H1 (cell line): Measurements from ENCODE around the gene PRKCZ. TPM values are rescaled to one million over a fixed set of nuclear protein-coding genes. Genes with fewer than 3 reads are reported as not detected.

Experiments
- CTCF ChIA-PET: fragments of 300-600 bp; sonication (Branson Sonifier 250); formaldehyde crosslinking; loops from one replicate; lab custom pipeline; 2021; ENCODE audit not compliant: partially characterized antibody; lab: Charles Lee
- POLR2A ChIA-PET: fragments of 300-600 bp; sonication (Branson Sonifier 250); formaldehyde crosslinking; loops from one replicate; lab custom pipeline; 2021; ENCODE audit warnings: inconsistent platforms; ENCODE audit not compliant: partially characterized antibody; lab: Charles Lee
- DNase-seq, 2 experiments: peaks; one replicate each; pipeline versions ENCODE4 v3.0.0 to v3.0.0-alpha.2; 2010 to 2022; ENCODE audit warnings: low spot score in 2 of 2, low read depth in 1 of 2, mixed read lengths in 1 of 2
- FAIRE-seq: peaks from 2 replicates; lab custom pipeline; 2011; peaks lifted over from hg19 to GRCh38; lab: Jason Lieb, UNC
- H2AFZ ChIP-seq: 2 replicates; pipeline ENCODE4 v1.8.1; 2012; ENCODE audit warnings: low read length, inconsistent platforms
- H2AK5ac ChIP-seq: 2 replicates; pipeline ENCODE4 v1.6.1; 2013; ENCODE audit warnings: low read depth, low read length
- H2BK120ac ChIP-seq: replicated peaks from 2 replicates; pipeline ENCODE3; 2013; ENCODE audit warnings: low read depth, low read length, inconsistent platforms
- H2BK12ac ChIP-seq: 2 replicates; pipeline ENCODE4 v1.6.1; 2013; ENCODE audit warnings: low read depth, low read length
- H2BK15ac ChIP-seq: 2 replicates; pipeline ENCODE4 v1.6.1; 2013; ENCODE audit warnings: low read length
- H2BK20ac ChIP-seq: 2 replicates; pipeline ENCODE4 v1.6.1; 2013; ENCODE audit warnings: low read length
- H2BK5ac ChIP-seq: 2 replicates; pipeline ENCODE4 v1.6.1; 2013; ENCODE audit warnings: low read depth, low read length
- H3K14ac ChIP-seq: 2 replicates; pipeline ENCODE4 v1.6.1; 2013; ENCODE audit warnings: inconsistent platforms; ENCODE audit not compliant: insufficient read length
- H3K18ac ChIP-seq: 2 replicates; pipeline ENCODE4 v1.6.1; 2013; ENCODE audit warnings: low read length; ENCODE audit errors: extremely low read depth
- H3K23ac ChIP-seq: 2 replicates; pipeline ENCODE4 v1.6.1; 2013; ENCODE audit warnings: inconsistent platforms; ENCODE audit not compliant: insufficient read length
- H3K23me2 ChIP-seq: 2 replicates; pipeline ENCODE4 v1.6.1; 2013; ENCODE audit warnings: low read depth, low read length
- H3K27ac ChIP-seq: 2 replicates; pipeline ENCODE4 v1.6.1; 2011; ENCODE audit warnings: low read depth, low read length, inconsistent platforms
- H3K27me3 ChIP-seq, 4 experiments: replicated peaks in 1 of 4; 1 replicate in 1 of 4; 2 replicates in 3 of 4; pipeline versions ENCODE4 v1.6.1 to v1.8.1; 2011 to 2013; ENCODE audit warnings: low read length in 3 of 4, mild to moderate bottlenecking in 3 of 4, inconsistent platforms in 2 of 4, mixed read lengths in 2 of 4, moderate library complexity in 1 of 4; ENCODE audit not compliant: control insufficient read depth in 3 of 4, insufficient read depth in 3 of 4; ENCODE audit errors: extremely low read depth in 1 of 4
- H3K36me3 ChIP-seq, 4 experiments: 2 replicates each; pipeline versions ENCODE4 v1.6.1 to v1.8.1; 2011 to 2013; ENCODE audit warnings: mild to moderate bottlenecking in 4 of 4, low read length in 3 of 4, moderate library complexity in 2 of 4, control low read depth in 1 of 4, inconsistent platforms in 1 of 4; ENCODE audit not compliant: insufficient read depth in 4 of 4, control insufficient read depth in 2 of 4
- H3K4ac ChIP-seq: replicated peaks from 2 replicates; pipeline ENCODE3; 2013; ENCODE audit warnings: low read length, low read depth, mixed read lengths, inconsistent platforms; ENCODE audit not compliant: insufficient read length
- H3K4me1 ChIP-seq, 4 experiments: replicated peaks in 1 of 4; 1 replicate in 1 of 4; 2 replicates in 3 of 4; pipeline versions ENCODE4 v1.6.1 to v1.8.1; 2011 to 2013; ENCODE audit warnings: low read length in 3 of 4, inconsistent platforms in 2 of 4, mixed read lengths in 1 of 4; ENCODE audit not compliant: insufficient read depth in 4 of 4, control insufficient read depth in 3 of 4
- H3K4me2 ChIP-seq, 2 experiments: 2 replicates each; pipeline versions ENCODE4 v1.6.1 to v1.8.1; 2011 to 2013; ENCODE audit warnings: low read depth in 2 of 2, low read length in 2 of 2, control low read depth in 1 of 2, inconsistent platforms in 1 of 2, mild to moderate bottlenecking in 1 of 2; ENCODE audit not compliant: insufficient read depth in 1 of 2
- H3K4me3 ChIP-seq, 4 experiments: fragments of 200-600, 300-600 bp in 1 of 4; sonication (generic), shearing (Covaris generic), sonication (Bioruptor Twin) in 1 of 4; 2 replicates each; pipeline versions ENCODE4 v1.5.1 to v1.8.1; 2011 to 2016; ENCODE audit warnings: low read length in 4 of 4, low read depth in 3 of 4, control low read depth in 2 of 4, inconsistent platforms in 2 of 4, mild to moderate bottlenecking in 2 of 4, mixed read lengths in 1 of 4, moderate library complexity in 1 of 4; ENCODE audit not compliant: insufficient read depth in 2 of 4; ENCODE audit errors: extremely low read depth in 1 of 4
- H3K56ac ChIP-seq: replicated peaks from 2 replicates; pipeline ENCODE3; 2013; ENCODE audit warnings: low read depth, mild to moderate bottlenecking, mixed read lengths, low read length, inconsistent platforms; ENCODE audit not compliant: insufficient read length
- H3K79me1 ChIP-seq: 2 replicates; pipeline ENCODE4 v1.6.1; 2013; ENCODE audit warnings: low read depth, low read length, control low read depth
- H3K79me2 ChIP-seq, 2 experiments: 2 replicates each; pipeline versions ENCODE4 v1.6.1 to v1.8.1; 2012 to 2013; ENCODE audit warnings: low read length in 2 of 2, mild to moderate bottlenecking in 2 of 2, inconsistent platforms in 1 of 2; ENCODE audit not compliant: insufficient read depth in 2 of 2, control insufficient read depth in 1 of 2
- H3K9ac ChIP-seq, 4 experiments: replicated peaks in 1 of 4; 1 replicate in 1 of 4; 2 replicates in 3 of 4; pipeline versions ENCODE4 v1.6.1 to v1.8.1; 2011 to 2013; ENCODE audit warnings: low read depth in 3 of 4, low read length in 3 of 4, control low read depth in 2 of 4, mild to moderate bottlenecking in 2 of 4, moderate library complexity in 2 of 4, inconsistent platforms in 1 of 4; ENCODE audit errors: extremely low read depth in 1 of 4
- H3K9me3 ChIP-seq, 2 experiments: 2 replicates each; pipeline versions ENCODE4 v1.6.1 to v1.8.1; 2012 to 2013; ENCODE audit warnings: mild to moderate bottlenecking in 2 of 2, moderate library complexity in 2 of 2, control low read depth in 1 of 2, inconsistent platforms in 1 of 2, low read depth in 1 of 2, low read length in 1 of 2, mixed read lengths in 1 of 2; ENCODE audit not compliant: insufficient read depth in 2 of 2
- H4K20me1 ChIP-seq, 2 experiments: replicated peaks in 1 of 2; 2 replicates each; pipeline versions ENCODE3 to v1.8.1; 2011 to 2013; ENCODE audit warnings: inconsistent platforms in 2 of 2, low read length in 2 of 2, mild to moderate bottlenecking in 1 of 2; ENCODE audit not compliant: insufficient read depth in 2 of 2, control insufficient read depth in 1 of 2
- H4K5ac ChIP-seq: 2 replicates; pipeline ENCODE4 v1.6.1; 2013; ENCODE audit warnings: low read length, low read depth, mixed read lengths, inconsistent platforms; ENCODE audit not compliant: insufficient read length
- H4K8ac ChIP-seq: 2 replicates; pipeline ENCODE4 v1.8.0; 2013; ENCODE audit warnings: mild to moderate bottlenecking, moderate library complexity, low read length, inconsistent platforms; ENCODE audit not compliant: insufficient read depth; ENCODE audit errors: extremely low read depth
- H4K91ac ChIP-seq: replicated peaks from 2 replicates; pipeline ENCODE3; 2013; ENCODE audit warnings: low read length, mixed read lengths, inconsistent platforms; ENCODE audit not compliant: insufficient read length
- CBX8 ChIP-seq: fragments of 300-800, 300-1000 bp; sonication (generic); IDR thresholded peaks from 2 replicates; pipeline ENCODE4 v1.7.1; 2016; ENCODE audit warnings: low read depth, low read length, borderline replicate concordance
- CREB1 ChIP-seq: IDR thresholded peaks from 2 replicates; pipeline ENCODE4 v1.6.1; 2012; ENCODE audit warnings: inconsistent platforms
- GABPA ChIP-seq: IDR thresholded peaks from 2 replicates; pipeline ENCODE4 v1.6.1; 2011; ENCODE audit warnings: mild to moderate bottlenecking, low read length, moderate library complexity, borderline replicate concordance; ENCODE audit not compliant: insufficient read depth
- JUN ChIP-seq: IDR thresholded peaks from 2 replicates; pipeline ENCODE4 v1.6.1; 2011; ENCODE audit warnings: low read depth, mild to moderate bottlenecking, improper control_type of control experiment, low read length
- NRF1 ChIP-seq: IDR thresholded peaks from 2 replicates; pipeline ENCODE4 v1.6.1; 2011; ENCODE audit warnings: mild to moderate bottlenecking, low read depth, low read length, improper control_type of control experiment
- WGBS, 2 experiments: shearing (Covaris generic) in 1 of 2; methylation state at CpG; one replicate each; pipeline versions ENCODE4 v1.1.6 to v1.1.7; 2013 to 2015; ENCODE audit warnings: low lambda C conversion rate in 2 of 2, mixed read lengths in 2 of 2, inconsistent platforms in 1 of 2, low coverage in 1 of 2, missing lambda C conversion rate in 1 of 2; ENCODE audit not compliant: insufficient replicate concordance in 2 of 2, insufficient coverage in 1 of 2, insufficient read length in 1 of 2; ENCODE audit errors: extremely low coverage in 1 of 2, missing lambda C conversion rate in 1 of 2; 5-methylcytosine and 5-hydroxymethylcytosine counted together
- polyA plus RNA-seq, 7 experiments: library from polyadenylated mRNA; depleted of rRNA in 3 of 7; stranded (reverse) in 5 of 7; unstranded in 2 of 7; fragments of >200 nt in 5 of 7; fragments of 200-250 nt in 2 of 7; gene quantifications; 1 replicate in 5 of 7; 2 replicates in 1 of 7; 4 replicates in 1 of 7; pipeline versions ENCODE4 v1.2.1 to v1.2.3, GENCODE V29; 2011 to 2013; ENCODE audit warnings: missing spikeins in 2 of 7, mixed read lengths in 2 of 7
- total RNA-seq: library from RNA; stranded (reverse); fragmentation: NEBNext Ultra II Directional; extraction: Animal tissue kit (Norgen Biotek cat#: 25700); gene quantifications from 2 replicates; pipeline ENCODE4 v1.2.1, GENCODE V29; 2021
- TF ChIP-seq, protein P1 (sequence below): IDR thresholded peaks from 2 replicates; pipeline ENCODE4 v1.6.1; 2011; ENCODE audit warnings: low read length, improper control_type of control experiment

PRKCZ gene
- total and polyA plus RNA-seq, 2 of the 8 experiments (the other 6 are each of a cell fraction or from before 2014, with no cell fraction given) = 37.4 to 45.1 TPM

DNA sequence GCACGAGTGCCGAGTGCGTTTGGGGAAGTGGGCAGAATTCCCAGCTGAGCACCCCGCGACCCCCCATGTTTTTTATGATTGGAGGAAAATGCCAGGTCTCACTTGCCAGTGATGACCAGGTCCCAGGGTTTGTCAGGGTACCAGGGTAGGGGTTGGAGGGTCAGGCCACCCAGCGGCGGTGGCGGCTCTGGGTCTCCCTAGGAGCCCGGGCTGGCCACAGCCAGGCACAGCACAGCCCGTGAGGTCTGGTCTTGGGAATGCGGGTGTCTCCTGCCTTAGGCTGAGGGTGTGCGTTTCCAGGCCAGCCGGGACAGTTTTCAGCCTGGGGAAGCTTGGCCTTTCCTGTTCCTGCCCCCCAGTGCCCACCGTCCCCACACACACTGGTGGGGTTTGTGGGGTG, 22.7 kb downstream of the PRKCZ start:
- no peak for FAIRE-seq

More for the DNA sequence above, 22.7 kb downstream of the PRKCZ start:
- Histone ChIP-seq H3K56ac (no peak overlapping the region), H3K36me3 (peaks cover 0 to 2% (median 0%) of the 10 kb centered on the region in 4 experiments; a peak in 3 of 8 replicates), H3K23ac (no peak overlapping the region), H3K9me3 (peaks cover 5 to 8% of the 10 kb centered on the region in 2 experiments; a peak in 2 of 4 replicates), H4K91ac (no peak overlapping the region), H2BK5ac (no peak overlapping the region), H2AK5ac (no peak overlapping the region), H2BK20ac (no peak overlapping the region), H2BK120ac (no peak overlapping the region), H3K4me1 (peaks cover 0 to 4% (median 0%) of the 10 kb centered on the region in 4 experiments; a peak in 2 of 7 replicates), H4K8ac (no peak overlapping the region), H3K14ac (no peak overlapping the region), H3K79me2 (peaks cover 0 to 2% of the 10 kb centered on the region in 2 experiments; a peak in 2 of 4 replicates), H3K79me1 (peaks cover 6% of the 10 kb centered on the region), H2BK15ac (no peak overlapping the region), H2AFZ (no peak overlapping the region), H2BK12ac (no peak overlapping the region), H4K5ac (no peak overlapping the region), H3K4me3 (no peak overlapping the region), H3K4ac (no peak overlapping the region), H3K18ac (no peak overlapping the region; the same call in 1 of the 2 replicates), H3K27ac (no peak overlapping the region), H3K27me3 (no peaks in the 10 kb centered on the region), H3K9ac (no peak overlapping the region), H3K4me2 (no peak overlapping the region), H4K20me1 (peaks cover 6 to 17% of the 10 kb centered on the region in 2 experiments), H3K23me2 (no peaks in the 10 kb centered on the region)
- CTCF ChIA-PET = interaction anchor here (1.0 to 1.3 kb wide), 2 partner anchors 17 to 67 kb away, joined by 3 to 4 read pairs; no protein-coding TSS in a partner anchor
- no peak for DNase-seq
- POLR2A ChIA-PET = interaction anchor here (0.6 kb wide), 1 partner anchor 181 kb away, joined by 3 read pairs; no protein-coding TSS in a partner anchor
- TF ChIP-seq, protein P1, sequence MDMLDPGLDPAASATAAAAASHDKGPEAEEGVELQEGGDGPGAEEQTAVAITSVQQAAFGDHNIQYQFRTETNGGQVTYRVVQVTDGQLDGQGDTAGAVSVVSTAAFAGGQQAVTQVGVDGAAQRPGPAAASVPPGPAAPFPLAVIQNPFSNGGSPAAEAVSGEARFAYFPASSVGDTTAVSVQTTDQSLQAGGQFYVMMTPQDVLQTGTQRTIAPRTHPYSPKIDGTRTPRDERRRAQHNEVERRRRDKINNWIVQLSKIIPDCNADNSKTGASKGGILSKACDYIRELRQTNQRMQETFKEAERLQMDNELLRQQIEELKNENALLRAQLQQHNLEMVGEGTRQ = no peak
- TF ChIP-seq CBX8 (no peak), NRF1 (no peak), JUN (no peak), CREB1 (no peak), GABPA (no peak)
- 94% methylated on average over 12 of the region's 14 CpGs; no CpG with 5 or more reads in 1 of the 2 experiments for WGBS, 2 experiments
